HG03280 (cell line): ENCODE measurements around the gene OR51F2.
"Not testable (repeated sequence)": the region's sequence is repeated elsewhere in the genome, so short reads cannot be mapped to it uniquely, and the experiment has no call there.

ENCODE experiments used
- ATAC-seq: cut with Tn5 transposase; IDR thresholded peaks from one replicate; pipeline ENCODE4 v1.9.1; 2021; ENCODE audit warnings: mild to moderate bottlenecking, moderate library complexity; ENCODE audit not compliant: unreplicated experiment

Gene OR51F2, protein sequence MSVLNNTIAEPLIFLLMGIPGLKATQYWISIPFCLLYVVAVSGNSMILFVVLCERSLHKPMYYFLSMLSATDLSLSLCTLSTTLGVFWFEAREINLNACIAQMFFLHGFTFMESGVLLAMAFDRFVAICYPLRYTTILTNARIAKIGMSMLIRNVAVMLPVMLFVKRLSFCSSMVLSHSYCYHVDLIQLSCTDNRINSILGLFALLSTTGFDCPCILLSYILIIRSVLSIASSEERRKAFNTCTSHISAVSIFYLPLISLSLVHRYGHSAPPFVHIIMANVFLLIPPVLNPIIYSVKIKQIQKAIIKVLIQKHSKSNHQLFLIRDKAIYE

DNA sequence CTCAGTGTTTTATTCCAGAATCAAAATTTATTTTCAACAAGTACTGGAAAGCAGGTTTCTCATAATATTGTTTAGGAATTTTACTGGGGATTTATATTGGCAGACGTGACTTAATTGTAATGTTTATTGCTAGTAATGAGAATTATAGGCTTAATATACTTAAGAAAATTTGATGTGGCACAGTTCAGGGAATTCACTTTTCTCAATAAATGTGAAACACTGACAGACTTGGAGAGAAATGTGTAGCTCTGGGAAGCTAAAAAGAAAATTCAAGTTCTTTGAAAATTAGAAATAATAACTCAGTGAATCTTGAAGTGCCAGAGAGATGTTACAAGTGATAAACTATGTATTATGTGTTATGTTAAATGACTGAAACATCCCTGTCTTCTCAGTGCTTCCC, at the start of gene OR51F2:
Gene OR51F2, plus strand, starts transcription at position 301 of the 400 bp plus-strand sequence. CDS start 101 bp downstream, outside the sequence.
- ATAC-seq: no peak

DNA sequence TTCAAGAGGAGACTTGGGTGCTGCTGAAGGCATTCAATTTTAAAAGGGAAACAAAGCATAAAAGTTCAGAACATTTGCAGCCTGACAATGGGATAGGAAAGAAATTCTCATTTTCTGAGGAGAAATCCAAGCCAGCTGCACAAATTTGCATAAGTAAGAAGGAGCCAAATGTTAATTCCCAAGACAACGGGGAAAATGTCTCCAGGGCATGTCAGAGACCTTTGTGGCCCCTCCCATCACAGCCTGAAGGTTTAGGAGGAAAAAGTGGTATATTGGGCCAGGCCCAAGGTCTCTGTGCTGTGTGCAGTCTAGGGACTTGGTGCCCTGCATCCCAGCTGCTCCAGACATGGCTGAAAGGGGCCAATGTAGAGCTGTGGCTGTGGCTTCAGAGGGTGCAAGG, 38.7 kb upstream of the OR51F2 start:
- no peak for ATAC-seq

DNA sequence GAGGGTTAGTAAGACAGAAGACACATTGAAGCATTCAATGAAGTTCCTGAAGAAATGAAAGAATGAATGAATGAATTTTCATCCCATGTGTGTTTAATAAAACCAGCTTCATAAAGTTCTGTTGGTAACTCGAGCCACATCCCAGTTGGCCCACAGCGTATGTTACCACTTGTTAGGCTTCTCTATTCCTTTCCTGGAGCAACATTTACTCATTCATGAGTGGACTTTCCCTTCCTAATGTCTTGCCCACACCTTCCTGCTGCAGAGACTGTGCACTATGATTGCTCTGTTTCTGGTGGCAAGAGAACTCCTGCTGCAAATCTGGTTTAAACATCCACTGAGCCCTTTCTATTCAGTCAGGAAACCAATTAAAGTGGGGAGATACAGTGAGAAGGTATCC, 23.9 kb upstream of the OR51F2 start:
- no peak for ATAC-seq

DNA sequence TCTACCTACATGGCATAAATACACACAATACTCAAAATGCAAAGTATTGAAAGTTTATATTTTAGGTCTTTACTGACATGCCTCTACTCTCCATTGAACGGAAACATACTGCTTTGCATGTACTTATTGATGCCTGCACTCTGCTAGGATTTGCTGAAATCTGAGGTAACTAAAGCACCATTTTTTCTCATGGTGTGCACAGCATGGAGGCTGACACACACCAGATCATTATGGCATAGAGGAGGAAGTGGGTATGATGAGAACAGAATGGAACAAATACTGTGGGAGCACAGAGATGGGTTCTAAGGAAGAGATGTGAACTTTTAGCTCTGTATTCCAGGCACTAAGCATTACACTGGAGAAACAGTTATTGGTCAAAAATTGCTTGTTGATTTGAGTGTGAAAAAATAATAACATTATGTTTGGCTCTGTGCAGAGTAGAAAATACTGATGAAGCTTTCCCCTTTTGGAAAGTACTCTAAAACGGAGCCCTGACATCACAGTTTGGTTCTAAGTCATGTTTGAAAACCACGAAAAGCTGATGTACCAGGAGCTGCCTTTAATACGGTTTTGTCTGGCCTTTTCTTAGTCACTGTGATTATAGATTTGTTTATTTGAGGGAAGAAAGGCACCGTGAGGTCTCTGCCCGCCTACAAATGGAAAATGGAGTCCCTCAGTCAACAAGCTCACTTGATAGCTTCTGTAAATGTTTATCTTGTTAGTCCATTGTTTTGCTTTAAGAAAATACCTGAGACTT, 22.5 kb upstream of the OR51F2 start:
- ATAC-seq: no peak

DNA sequence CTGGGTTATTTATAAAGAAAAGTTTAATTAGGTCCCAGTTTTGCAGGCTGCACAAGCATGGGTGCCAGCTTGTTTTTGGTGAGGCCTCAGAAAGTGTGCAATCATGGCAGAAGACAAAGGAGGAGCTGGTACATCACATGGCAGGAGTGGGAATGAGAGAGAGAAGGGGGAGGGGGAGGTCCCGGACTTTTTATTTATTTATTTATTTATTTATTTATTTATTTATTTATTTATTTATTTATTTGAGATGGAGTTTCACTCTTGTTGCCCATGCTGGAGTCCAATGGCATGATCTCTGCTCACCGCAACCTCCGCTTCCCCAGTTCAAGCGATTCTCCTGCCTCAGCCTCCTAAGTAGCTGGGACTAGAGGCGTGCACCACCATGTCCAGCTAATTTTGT, 19.8 kb upstream of the OR51F2 start:
- not testable (repeated sequence) for ATAC-seq

DNA sequence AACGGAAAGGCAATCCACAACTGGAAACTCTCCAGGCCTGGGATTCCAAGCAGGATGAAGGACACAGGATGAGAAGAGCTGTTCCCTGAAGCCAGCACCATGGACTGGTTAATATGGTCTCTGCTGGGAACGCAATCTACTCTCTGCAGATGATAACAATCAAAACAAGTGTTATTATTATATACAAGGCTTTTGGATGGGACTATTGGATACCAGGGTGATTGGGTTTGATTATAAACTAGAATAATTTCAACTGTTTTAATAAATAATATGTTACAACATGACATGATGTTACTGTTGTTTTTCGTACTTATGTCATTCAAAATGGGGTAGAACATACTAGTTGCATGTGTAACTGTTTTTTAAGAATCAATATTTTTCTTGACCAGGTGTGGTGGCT, 16.8 kb upstream of the OR51F2 start, which contains the start of gene OR52R1:
Gene OR52R1, minus strand, starts transcription at position 101 of the 400 bp plus-strand sequence. Its CDS starts 0 bp downstream, at position 101.
- ATAC-seq: no peak

DNA sequence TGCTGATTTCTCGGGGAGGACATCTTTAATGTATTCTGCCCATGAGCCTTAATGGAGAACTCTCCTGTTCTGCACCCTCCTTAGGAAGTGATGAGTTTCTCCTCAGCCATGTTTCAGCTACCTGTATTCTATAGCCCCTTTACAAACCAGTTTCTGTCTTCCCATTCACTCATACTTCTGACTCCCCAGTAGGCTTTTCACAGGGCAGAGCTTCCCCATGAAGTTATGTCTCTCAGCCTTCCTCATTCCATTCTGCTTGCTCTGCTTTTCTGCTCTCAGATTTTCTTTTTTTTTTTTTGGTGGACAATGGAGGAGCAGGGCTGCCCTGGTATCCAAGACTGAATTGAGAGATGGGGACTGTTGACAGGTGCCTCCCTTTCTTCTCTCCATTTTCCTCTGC, 12.6 kb upstream of the OR51F2 start:
- ATAC-seq: no peak

DNA sequence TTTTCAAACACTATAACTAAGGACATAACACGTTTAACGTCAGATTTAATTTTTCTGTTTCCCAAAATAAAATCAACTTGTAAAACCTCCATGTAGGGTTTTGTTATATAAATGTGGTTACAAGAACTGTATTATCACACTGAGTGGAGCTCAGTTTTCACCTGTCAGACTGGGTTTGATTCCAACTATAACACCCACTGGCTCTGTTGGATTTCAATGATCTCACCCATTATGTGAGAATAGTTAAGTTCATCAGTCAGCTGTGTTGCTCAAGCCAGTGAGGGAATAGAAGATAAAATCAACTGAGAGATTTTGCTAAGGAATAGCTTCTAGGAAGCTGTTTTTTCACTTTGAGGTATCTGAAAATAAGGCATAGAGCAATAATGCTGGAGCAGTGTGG, 11.9 kb upstream of the OR51F2 start:
- ATAC-seq: no peak

DNA sequence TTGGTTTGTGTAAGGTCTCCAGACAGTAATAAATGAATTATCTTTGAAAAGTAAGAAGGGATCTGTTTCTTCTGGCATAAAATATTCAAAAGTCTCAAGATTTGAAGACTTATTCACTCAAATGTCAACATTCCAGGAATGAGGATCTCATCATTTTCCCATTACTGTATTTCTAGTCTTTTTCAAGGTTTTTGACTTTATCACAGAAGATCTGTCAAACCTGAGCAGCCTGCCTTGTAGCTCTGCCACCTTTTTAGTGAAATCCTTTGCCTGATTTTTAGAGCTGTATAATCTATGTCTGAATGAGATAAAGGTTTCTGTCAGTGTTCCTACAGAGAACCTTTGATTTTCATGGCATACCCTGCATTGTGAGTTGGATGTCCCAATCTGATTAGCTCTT, 4.0 kb downstream of the OR51F2 start:
- ATAC-seq: no peak

DNA sequence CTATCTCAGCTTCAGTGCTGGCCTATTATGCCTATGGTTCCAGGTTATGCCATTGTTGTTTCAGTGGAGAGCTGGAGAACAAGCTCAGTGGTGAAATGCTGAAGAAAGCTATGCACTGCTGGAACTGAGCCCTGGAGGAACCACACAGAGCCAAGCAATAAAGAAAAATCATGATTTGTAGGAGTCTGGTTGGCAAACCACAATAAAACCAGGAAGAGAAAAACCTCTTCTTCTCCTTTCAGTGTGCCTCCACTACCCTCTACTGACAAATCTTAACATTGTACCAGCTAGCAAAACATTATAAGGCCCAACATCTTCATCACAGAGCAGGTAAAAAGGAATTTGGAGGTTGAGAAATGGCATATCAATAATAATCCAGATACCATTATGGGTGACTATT, 5.3 kb downstream of the OR51F2 start:
- ATAC-seq: no peak

DNA sequence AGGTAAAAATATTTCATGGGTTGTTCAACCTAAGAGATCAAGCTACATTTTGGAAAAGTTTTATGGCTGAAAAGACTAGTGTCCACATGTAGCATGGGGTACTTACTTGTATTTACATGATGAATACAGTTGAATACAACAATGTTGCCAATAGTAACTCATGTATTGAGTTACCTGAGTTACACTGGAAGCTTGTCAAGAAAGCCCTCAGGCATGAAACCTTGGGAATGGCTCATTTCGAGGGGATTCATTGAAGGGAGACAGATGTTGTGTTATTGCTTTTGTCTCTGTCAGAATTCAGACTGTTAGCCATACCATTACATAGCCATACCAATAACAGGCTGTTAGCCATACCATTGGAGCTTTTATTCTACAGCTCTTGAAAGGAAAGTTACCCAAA, 9.2 kb downstream of the OR51F2 start:
- ATAC-seq: no peak

DNA sequence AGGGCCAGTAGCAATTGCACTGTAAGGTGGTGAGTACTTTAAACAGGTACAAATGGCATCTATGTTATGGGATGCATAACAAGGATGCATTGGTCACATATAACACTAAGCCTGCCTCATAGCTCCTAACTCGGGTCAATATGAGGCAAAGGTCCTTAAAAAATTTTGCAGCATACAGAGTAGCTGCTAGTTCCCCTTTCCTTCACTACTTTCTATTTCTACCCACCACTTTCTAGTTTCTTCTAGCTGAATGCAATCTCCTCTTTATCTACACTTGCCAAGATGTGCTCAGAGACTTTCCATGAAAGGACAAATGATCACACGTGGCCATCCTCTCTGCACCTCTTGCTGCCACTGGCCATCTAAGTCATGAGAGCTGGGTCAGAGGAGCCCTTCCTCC, 9.8 kb downstream of the OR51F2 start:
- no peak for ATAC-seq

DNA sequence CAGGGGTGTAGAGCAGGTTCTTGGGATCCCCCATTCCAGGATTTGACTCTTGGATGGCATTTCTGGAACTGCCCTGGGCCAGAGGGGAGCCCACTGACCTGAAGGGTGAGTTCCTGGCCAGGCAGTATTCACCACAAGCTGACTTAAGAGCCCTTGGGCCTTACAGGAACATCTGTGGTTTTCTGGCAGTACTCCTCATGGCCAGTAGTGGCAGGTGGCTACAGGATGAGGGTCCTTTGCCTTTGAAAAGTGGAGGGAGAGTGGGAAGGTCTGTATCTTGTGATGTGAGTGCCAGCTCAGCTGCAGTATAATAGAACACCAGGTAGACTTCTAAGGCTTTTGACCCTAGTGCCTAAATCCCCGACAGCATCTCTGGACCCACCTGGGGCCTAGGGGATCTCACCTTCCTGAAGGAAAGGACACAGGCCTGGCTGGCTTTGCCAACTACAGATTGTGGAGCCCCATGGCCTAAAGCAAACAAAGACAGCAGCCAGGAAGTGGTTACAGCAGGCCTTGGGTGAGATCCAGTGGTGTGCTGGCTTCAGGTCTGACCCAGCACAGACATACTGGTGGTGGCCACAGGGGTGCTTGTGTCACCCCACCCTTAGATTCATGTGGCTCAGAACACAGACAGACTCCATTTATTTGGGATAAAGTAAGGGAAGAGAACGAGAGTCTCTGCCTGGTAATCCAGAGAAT, 18.9 kb downstream of the OR51F2 start:
- ATAC-seq: no peak

DNA sequence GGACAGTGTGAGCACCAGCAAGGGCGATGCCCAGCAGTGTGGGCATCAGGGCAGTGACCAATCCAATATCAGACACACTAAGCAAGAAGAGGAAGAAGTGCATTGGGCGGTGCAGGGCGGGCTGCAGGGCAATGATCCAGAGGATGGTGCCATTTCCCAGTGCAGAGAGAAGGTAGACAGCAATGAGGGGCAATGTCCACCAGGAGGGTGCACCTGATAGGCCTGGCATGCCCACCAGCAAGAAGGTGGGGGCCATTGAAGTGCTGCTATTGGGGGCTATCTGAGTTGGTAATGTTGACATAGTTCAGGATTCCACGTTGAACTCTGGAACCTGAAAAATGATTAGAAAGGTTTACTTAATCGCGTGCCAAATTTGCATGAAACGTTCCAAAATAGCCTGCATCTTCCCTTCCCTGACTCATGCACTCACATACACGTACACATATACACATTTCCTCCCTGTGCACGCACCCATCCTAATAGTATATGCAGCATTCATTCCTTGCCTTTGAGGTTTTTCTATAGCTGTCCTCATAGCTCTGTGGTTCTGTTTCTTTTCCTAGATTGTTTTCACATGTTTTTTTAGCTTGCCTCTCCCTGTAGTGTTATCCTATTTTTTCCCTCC, 27.9 kb downstream of the OR51F2 start, which contains the start of gene OR51S1:
Gene OR51S1, minus strand, starts transcription at position 301 of the 625 bp plus-strand sequence. Its CDS starts 0 bp downstream, at position 301.
- ATAC-seq: no peak

DNA sequence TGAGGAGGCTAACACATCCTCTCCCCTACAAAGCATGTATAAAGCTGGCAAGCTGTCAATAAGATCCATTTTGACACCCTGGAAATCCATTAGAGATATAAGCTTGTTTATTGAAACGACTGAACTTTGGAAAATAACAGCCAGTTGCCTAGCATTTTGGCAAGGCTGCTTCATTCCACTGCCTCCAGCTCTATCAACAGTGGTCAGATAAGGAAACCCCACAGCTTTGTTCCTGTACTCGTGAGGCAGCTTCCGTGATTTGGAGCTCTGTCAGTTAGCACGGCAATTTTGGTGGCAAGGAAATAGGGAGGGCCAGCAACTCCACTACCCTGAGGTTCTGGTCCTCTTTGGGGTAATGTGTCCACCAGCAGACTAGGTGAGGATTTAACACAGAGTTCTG, 29.9 kb downstream of the OR51F2 start:
- no peak for ATAC-seq

DNA sequence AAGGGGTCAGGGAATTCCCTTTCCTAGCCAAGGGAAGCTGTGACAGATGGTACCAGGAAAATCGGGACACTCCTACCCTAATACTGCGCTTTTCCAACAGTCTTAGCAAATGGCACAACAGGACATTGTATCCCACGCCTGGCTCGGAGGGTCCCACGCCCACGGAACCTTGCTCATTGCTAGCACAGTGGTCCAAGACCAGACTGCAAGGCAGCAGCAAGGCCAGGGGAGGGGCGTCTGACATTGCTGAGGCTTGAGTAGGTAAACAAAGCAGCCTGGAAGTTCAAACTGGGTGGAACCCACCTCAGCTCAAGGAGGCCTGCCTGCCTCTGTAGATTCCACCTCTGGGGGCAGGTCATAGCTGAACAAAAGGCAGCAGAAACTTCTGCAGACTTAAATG, 33.2 kb downstream of the OR51F2 start:
- not testable (repeated sequence) for ATAC-seq

DNA sequence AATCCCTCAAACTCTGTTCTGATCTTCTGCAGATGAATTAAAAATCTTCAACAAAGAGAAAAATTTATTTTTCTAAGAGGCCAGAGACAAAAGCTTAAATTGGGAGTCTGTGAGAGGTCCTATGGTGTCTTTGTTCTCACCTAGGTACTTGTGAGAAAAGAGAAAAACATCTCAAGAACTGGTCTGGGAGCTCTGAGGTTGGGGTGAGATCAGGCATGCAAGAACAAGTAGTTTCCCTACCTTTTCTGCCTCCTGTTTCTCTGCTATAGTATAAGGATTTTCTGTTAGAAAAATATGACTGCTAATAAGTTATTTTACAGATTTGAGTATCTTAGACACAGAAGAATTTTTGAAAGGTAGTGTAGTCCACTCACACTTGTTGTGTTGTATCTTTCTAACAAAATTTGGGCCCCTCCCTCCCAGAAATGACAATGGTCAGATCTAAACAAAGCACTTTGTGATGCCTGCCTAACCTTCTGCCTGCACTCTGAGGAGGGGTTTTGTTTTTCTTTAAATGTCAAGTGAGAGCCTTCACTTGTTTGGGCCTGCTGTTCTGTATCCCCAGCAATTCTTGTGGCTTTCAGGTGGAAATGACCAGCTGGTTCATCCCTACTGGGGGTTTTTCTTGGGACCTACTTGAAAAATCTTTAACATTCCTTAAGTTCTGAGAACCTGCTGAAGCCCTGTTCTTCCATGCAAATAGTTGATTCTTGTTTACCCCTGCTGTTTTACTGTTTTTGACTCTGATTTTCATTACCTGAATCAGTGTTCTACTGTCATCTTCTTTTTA, 41.5 kb downstream of the OR51F2 start:
- no peak for ATAC-seq

DNA sequence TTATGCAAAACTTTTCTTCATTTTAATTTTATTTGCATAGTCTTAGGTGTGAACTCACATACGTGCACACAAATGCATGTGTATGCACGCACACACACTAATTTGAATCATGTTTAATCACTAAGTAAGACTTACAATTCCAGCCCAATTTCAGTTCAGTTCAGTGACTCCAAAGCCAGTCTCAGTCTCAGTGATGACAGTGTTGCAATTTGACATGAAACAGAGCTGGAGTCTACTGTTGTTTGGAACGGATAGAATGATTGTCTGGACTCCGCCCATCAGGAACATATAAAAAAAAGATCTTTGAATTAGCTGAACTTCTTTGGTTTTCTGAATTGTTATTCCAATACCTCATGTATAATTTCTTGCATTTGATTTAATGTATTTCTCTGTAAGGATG, 42.8 kb downstream of the OR51F2 start:
- ATAC-seq: no peak

DNA sequence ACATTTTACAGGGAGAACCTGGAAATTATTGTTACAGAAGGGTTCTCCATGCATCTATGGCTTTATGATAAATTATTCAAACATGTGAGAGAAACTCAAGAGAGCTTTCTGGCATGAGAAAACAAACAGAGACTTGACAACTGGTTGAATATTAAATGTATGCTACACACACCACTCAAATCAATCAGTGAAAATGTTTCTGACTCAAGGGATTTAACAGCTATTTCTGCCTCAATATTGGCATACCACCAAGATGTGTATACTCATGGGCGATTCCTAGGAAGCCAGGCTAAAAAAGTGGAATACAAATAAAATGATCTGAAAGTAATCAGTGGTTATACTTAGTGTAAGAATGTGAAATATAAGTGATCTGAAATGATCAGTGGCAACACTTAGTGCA, 44.7 kb downstream of the OR51F2 start:
- no peak for ATAC-seq
